MM.1S (cell line): ENCODE results near the gene F8.
"Not testable (repeated sequence)": the region's sequence is repeated elsewhere in the genome, so short reads cannot be mapped to it uniquely, and the experiment has no call there.

Experiments used
- EZH2 ChIP-seq: fragments of 300-600 bp; sonication (generic); optimal IDR thresholded peaks from 2 replicates; pipeline ENCODE3; 2017; ENCODE audit warnings: low read depth, mild to moderate bottlenecking, antibody characterized with exemption, low read length, mixed read lengths
- EZH2phosphoT487 ChIP-seq: fragments of 300-600 bp; sonication (generic); IDR thresholded peaks from 2 replicates; pipeline ENCODE4 v1.6.1; 2018; ENCODE audit warnings: antibody characterized with exemption, low read length
- TF ChIP-seq, protein P1 (sequence below): fragments of 300-600 bp; sonication (generic); IDR thresholded peaks from 2 replicates; pipeline ENCODE4 v1.5.1; 2016; ENCODE audit warnings: antibody characterized with exemption, low read length, mixed read lengths

DNA sequence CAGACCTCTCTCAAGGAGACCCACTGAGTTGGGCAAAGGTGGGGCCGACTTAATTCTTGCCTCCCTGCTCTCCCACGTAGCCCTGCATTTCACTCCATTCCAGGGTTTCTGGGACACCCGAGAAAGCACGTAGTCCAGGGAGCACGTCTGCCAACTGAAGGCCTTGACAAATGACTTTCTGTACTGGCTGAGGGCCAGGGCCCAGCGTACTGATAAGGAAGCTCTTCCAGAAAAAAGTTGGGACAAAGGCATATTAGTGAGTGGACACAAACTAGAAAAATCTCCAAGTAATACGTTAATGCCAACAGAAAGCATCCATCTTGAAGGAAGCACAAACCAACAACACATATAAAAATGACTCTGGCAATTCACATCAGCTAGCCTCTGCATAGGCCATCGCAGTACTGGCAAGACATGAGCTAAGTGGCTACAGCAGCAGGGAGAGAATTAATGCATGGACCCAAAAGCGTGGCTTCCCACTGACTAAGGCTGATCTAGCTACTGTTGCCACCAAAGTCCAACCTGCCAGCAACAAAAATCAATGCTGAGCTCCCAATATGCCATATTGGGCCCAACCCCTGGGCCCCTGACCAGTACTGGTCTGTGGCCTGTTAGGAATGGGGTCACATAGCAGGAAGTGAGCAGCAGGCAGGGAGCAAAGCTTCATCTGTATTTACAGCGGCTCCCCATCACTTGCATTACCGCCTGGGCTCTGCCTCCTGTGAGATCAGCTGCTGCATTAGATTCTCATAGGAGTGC is 15.4 kb downstream of the F8 start:
- TF ChIP-seq, protein P1, sequence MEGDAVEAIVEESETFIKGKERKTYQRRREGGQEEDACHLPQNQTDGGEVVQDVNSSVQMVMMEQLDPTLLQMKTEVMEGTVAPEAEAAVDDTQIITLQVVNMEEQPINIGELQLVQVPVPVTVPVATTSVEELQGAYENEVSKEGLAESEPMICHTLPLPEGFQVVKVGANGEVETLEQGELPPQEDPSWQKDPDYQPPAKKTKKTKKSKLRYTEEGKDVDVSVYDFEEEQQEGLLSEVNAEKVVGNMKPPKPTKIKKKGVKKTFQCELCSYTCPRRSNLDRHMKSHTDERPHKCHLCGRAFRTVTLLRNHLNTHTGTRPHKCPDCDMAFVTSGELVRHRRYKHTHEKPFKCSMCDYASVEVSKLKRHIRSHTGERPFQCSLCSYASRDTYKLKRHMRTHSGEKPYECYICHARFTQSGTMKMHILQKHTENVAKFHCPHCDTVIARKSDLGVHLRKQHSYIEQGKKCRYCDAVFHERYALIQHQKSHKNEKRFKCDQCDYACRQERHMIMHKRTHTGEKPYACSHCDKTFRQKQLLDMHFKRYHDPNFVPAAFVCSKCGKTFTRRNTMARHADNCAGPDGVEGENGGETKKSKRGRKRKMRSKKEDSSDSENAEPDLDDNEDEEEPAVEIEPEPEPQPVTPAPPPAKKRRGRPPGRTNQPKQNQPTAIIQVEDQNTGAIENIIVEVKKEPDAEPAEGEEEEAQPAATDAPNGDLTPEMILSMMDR: not testable (repeated sequence)
- not testable (repeated sequence) for TF ChIP-seq EZH2, EZH2phosphoT487
